GM10248 (cell line): ENCODE results near the gene L3MBTL3.

Experiments
- CTCF ChIA-PET: fragments of 300-600 bp; sonication (Branson Sonifier 250); formaldehyde crosslinking; extraction: SDS; loops from one replicate; lab custom pipeline; 2021; ENCODE audit warnings: antibody characterized with exemption; lab: Yijun Ruan, JAX
- POLR2A ChIA-PET: fragments of 350-650 bp; sonication (Branson Sonifier 250); formaldehyde crosslinking; extraction: SDS; loops from one replicate; lab custom pipeline; 2020; ENCODE audit warnings: antibody characterized with exemption; lab: Yijun Ruan, JAX
- DNase-seq: peaks from one replicate; pipeline ENCODE4 v3.0.0; 2012; ENCODE audit errors: extremely low spot score
- TF ChIP-seq, protein P1 (sequence below): IDR thresholded peaks from 2 replicates; pipeline ENCODE4 v1.5.1; 2012; ENCODE audit warnings: mild to moderate bottlenecking, low read depth; ENCODE audit errors: extremely low read depth, missing control alignments, control extremely low read depth

Gene L3MBTL3

DNA sequence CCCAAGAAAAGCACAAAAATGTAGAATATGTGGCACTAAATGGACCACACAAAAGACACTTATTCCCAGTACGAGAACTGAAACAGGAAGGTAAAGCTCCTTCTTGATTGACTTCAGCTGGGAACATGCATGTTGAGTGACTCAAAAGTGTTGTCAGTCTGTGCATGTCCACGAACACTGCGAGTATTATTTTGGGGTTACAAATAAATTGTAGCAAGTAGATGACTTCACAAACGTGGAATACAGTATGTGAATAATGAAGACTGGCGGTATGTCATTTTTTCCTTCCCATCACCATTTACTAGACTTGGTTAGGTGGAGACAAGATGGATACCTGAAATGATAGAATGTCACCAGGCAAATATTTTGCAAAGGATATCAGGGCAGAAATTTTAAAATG, 45.4 kb downstream of the L3MBTL3 start:
- ChIA-PET POLR2A (no interaction called here), CTCF (interaction anchor here (1.3 to 1.5 kb wide), 2 partner anchors 16 to 634 kb away, joined by 4 to 5 read pairs; no protein-coding TSS in a partner anchor)
- DNase-seq: no peak
- TF ChIP-seq, protein P1, sequence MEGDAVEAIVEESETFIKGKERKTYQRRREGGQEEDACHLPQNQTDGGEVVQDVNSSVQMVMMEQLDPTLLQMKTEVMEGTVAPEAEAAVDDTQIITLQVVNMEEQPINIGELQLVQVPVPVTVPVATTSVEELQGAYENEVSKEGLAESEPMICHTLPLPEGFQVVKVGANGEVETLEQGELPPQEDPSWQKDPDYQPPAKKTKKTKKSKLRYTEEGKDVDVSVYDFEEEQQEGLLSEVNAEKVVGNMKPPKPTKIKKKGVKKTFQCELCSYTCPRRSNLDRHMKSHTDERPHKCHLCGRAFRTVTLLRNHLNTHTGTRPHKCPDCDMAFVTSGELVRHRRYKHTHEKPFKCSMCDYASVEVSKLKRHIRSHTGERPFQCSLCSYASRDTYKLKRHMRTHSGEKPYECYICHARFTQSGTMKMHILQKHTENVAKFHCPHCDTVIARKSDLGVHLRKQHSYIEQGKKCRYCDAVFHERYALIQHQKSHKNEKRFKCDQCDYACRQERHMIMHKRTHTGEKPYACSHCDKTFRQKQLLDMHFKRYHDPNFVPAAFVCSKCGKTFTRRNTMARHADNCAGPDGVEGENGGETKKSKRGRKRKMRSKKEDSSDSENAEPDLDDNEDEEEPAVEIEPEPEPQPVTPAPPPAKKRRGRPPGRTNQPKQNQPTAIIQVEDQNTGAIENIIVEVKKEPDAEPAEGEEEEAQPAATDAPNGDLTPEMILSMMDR: no peak

DNA sequence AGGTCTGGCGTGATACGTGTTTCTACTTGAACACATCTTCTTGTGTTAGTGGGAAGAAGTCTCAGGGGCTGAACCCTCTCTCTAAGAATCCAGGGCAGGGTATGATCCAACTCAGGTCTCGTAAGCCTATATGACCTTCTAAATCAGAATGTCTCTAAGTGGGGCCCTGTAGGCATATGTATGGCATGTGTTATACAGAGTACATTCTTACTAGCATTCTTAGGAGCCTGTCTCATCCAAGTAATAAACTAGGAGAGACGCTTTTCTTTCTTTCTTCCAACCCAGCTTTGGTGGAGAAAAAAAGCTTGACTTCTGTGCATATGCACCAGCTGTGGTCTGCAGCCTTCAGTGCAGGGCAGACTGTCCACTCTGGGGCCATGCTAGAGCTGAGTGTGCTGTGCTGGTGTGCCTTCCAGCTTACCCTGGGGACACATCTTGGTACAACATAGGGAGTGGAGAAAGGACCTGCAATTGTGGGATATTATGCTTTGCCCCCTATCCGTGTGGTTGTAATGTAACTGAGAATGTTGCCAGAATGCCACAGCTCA, 47.3 kb downstream of the L3MBTL3 start:
- no peak for DNase-seq
- ChIA-PET CTCF (interaction anchor here (1.2 to 1.5 kb wide), 2 partner anchors 18 to 44 kb away, joined by 3 to 5 read pairs; no protein-coding TSS in a partner anchor), POLR2A (no interaction called here)
- TF ChIP-seq, protein P1: no peak

DNA sequence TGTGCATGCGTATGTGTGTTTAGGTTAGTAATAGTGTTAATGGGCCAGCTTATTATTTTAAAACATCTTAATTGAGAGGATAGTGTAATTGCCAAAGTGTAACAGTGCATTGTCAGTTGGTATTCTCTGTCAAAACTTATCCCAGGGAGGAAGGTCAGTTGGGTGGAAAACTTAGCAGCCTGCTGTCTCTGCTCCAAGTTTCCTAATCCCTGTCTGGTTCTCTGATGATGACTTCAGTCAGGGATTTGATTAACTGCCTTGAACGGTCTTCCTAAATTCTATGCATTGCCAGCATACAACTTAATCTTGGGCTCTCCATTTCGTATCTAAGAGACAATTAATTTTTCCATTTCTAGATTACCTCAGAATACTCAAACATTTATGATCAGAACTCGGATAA, 51.1 kb downstream of the L3MBTL3 start:
- ChIA-PET POLR2A (no interaction called here), CTCF (no interaction called here)
- TF ChIP-seq, protein P1: no peak
- DNase-seq: no peak

DNA sequence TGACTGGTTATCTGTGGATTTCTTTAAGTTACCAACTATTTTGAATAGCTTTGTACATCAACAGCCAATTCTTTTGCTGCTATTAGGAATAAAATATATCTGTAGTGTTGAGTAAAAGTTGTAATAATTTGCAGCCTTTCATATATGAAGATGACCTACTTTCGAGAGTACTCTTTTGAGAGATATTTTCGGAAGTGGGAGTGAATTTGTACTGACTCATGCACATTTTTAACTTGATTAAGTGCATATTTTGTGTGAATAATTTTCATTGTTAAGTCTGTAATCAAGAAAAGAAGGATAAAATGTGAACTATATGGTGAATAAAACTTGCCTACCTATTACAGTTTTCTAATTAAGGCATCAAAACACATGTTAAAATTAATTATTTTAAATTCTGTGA, 51.9 kb downstream of the L3MBTL3 start:
- ChIA-PET CTCF (interaction anchor here (1.5 kb wide), 1 partner anchor 20 kb away, joined by 3 read pairs; no protein-coding TSS in a partner anchor), POLR2A (no interaction called here)
- TF ChIP-seq, protein P1: no peak
- DNase-seq: no peak

DNA sequence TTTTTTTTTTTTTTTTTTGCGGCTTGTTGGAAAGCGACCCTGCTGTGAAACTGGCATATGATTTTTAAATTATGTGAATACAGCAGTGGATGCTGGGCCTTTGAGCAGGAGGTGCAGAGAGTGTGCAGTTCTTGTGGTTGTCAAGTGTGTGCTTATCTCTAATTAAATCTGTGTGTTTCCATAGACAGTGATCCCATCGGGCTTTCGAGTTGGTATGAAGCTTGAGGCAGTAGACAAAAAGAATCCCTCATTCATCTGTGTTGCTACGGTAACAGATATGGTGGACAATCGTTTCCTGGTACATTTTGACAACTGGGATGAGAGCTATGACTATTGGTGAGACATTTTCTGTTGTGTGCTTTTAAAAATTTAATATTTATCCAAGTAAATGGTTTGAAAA, 52.4 kb downstream of the L3MBTL3 start:
- CTCF ChIA-PET: interaction anchor here (1.5 kb wide), 1 partner anchor 20 kb away, joined by 3 read pairs; no protein-coding TSS in a partner anchor
- POLR2A ChIA-PET: no interaction called here
- TF ChIP-seq, protein P1: no peak
- DNase-seq: no peak

DNA sequence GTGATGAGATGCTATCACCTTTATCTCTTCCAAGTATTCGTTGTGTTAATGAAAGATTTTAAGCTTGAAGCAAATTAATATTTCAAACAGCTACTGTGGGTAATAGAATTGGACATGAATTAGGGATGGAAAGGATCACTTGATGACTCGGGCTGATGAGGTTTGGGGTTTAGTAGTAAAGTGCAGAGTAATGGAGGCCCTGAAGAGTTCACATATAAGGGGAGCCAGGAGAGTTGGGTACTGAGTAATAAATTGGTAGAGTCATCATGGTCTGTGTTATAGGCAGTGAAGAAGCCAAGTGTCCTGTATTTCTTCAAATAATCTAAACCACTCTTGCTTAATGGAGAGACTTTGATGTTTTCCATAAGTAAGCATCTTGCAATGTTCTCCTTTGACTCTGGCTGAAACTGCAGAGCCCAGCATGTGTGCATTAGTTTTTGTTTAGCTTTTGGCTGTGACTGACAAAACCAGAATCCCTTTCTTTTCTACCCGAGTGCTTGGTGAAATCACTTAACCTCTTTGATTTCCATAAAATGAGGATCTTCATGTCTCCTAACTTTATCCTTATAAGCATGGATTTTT, 57.6 kb downstream of the L3MBTL3 start:
- POLR2A ChIA-PET: no interaction called here
- DNase-seq: no peak
- CTCF ChIA-PET: interaction anchor here (0.8 to 1.1 kb wide), 4 partner anchors 64 to 207 kb away, joined by 3 to 5 read pairs (median 3); no protein-coding TSS in a partner anchor
- TF ChIP-seq, protein P1: no peak
